Pancreas (tissue), 10 donors: ENCODE measurements around the gene MCRIP1. TPM values are rescaled to one million over a fixed set of nuclear protein-coding genes. Genes with fewer than 3 reads are reported as not detected.

Experiments used
- ATAC-seq, 4 donors: fragments of 200-7000 bp; cut with Tn5 transposase; one replicate each; pipeline versions ENCODE4 v1.8.0 to v1.9.1; 2020; ENCODE audit warnings: mild to moderate bottlenecking in 4 of 4, moderate library complexity in 4 of 4
- DNase-seq, 6 donors: peaks; one replicate each; pipeline ENCODE4 v3.0.0-alpha.2; 2020
- FAIRE-seq: peaks from 2 replicates; lab custom pipeline; 2012; peaks lifted over from hg19 to GRCh38; lab: Jason Lieb, UNC
- H3K27ac ChIP-seq, 4 donors: fragments of 200-600 bp; sonication (generic); 1 replicate in 3 of 4; 2 replicates in 1 of 4; pipeline versions ENCODE4 v1.5.0 to v1.8.0; 2020
- H3K27me3 ChIP-seq, 4 donors: fragments of 200-600 bp; one replicate each; pipeline ENCODE4 v1.8.0; 2021
- H3K36me3 ChIP-seq, 3 donors: fragments of 200-600 bp; sonication (generic) in 1 of 3; one replicate each; pipeline versions ENCODE4 v1.5.0 to v1.8.0; 2020 to 2021
- H3K4me1 ChIP-seq, 3 donors: fragments of 200-600 bp; one replicate each; pipeline ENCODE4 v1.8.0; 2021
- H3K4me3 ChIP-seq, 4 donors: fragments of 200-600 bp; sonication (generic) in 2 of 4; one replicate each; pipeline versions ENCODE4 v1.5.0 to v1.8.0; 2020 to 2021
- H3K9me3 ChIP-seq, 4 donors: fragments of 200-600 bp; one replicate each; pipeline ENCODE4 v1.8.0; 2021
- CTCF ChIP-seq, 4 donors: fragments of 200-600 bp; sonication (generic) in 3 of 4; IDR thresholded peaks; one replicate each; pipeline versions ENCODE4 v1.5.0 to v1.8.0; 2021; ENCODE audit warnings: antibody characterized with exemption in 4 of 4
- WGBS, 2 donors: extraction: QIAGEN DNeasy Blood & Tissue Kit; methylation state at CpG; one replicate each; pipeline ENCODE4 v1.1.7; 2013; 5-methylcytosine and 5-hydroxymethylcytosine counted together
- intact Hi-C, 3 donors: fragments of 100-400 bp; cut with DNase I; formaldehyde crosslinking; loops; one replicate each; pipeline versions ENCODE4 v1.11.1 to v1.14.2; 2022
- polyA plus RNA-seq, 2 donors: library from polyadenylated mRNA; stranded (reverse); fragments of 200-250 nt; gene quantifications; one replicate each; pipeline ENCODE4 v1.2.3, GENCODE V29; 2013
- total RNA-seq, 6 donors: library from RNA; stranded (reverse); fragmentation: NEBNext Ultra II Directional in 4 of 6; extraction: Animal tissue kit (Norgen Biotek cat#: 25700) in 4 of 6; gene quantifications; one replicate each; pipeline versions ENCODE4 v1.2.1 to v1.2.4, GENCODE V29; 2021 to 2023
- donor health status: healthy with polysubstance abuse.
- donor health status: DM: no; HTN: no; CAD: no; lungs with moderate emphysema.
- donor health status: DM: no; HTN: no; CAD: no.
- donor health status: control.
- donor health status: control.
- donor health status: Bipolar disorder and iron deficiency.
- donor health status: DM: yes; HTN: yes; CAD: no.
- donor health status: DM: no; HTN: no; CAD: no.
- donor health status: DM: no; HTN: no; CAD: no.
- donor health status: DM: yes; HTN: yes; CAD: no.

The MCRIP1 gene
- total and polyA plus RNA-seq, 8 donors: 28.9 to 203 (median 55.8) TPM

- peaks cover 0 to 8% (median 2%) of the 10 kb centered on the region in 4 donors for H3K27me3 ChIP-seq
- WGBS, 2 donors: 33 to 39% methylated on average over 19 to 26 of the region's 26 CpGs
- ATAC-seq (no peak), FAIRE-seq (no peak), DNase-seq (peak in 2 of 6 donors; percentile 24 to 52)
- H3K27ac ChIP-seq: no peak overlapping the region
- H3K4me1 ChIP-seq: peaks cover 0 to 11% (median 10%) of the 10 kb centered on the region in 3 donors
- no peak overlapping the region for H3K4me3 ChIP-seq
- intact Hi-C loops: no loop called here
- no peaks in the 10 kb centered on the region for H3K36me3 ChIP-seq
- no peaks in the 10 kb centered on the region for H3K9me3 ChIP-seq
- no peak for TF ChIP-seq CTCF (IDR thresholded peaks at IDR 0.05)
Observed at GRCh38 chr17:81802856-81803643, 30.0 kb downstream of the MCRIP1 start.

GRCh38 chr17:81802048-81802758 lies 30.9 kb downstream of the MCRIP1 start:
- Histone ChIP-seq H3K36me3 (no peaks in the 10 kb centered on the region), H3K4me3 (no peak overlapping the region), H3K27ac (no peak overlapping the region), H3K4me1 (peaks cover 0 to 11% (median 10%) of the 10 kb centered on the region in 3 donors), H3K27me3 (peaks cover 0 to 8% (median 2%) of the 10 kb centered on the region in 4 donors), H3K9me3 (no peaks in the 10 kb centered on the region)
- no peak for ATAC-seq
- 70 to 86% methylated on average over 9 of the region's 9 CpGs for whole genome bisulfite sequencing, 2 donors
- intact Hi-C loops: no loop called here
- no peak for TF ChIP-seq CTCF (IDR thresholded peaks at IDR 0.05)
- FAIRE-seq: no peak
- DNase-seq: no peak

DNA sequence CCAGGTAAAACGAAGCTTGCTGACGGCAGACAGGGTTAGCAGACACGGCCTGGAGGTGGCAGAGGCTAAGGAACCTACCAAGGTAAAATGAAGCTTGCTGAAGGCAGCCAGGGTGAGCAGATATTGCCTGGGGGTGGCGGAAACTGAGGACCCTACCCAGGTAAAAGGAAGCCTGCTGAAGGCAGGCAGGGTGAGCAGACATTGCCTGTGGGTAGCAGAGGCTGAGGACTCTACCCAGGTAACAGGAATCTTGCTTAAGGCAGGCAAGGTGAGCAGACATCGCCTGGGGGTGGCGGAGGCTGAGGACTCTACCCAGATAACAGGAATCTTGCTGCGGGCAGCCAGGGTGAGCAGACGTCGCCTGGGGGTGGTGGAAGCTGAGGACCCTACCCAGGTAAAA lies 31.8 kb downstream of the MCRIP1 start:
- DNase-seq: no peak
- Histone ChIP-seq H3K36me3 (no peaks in the 10 kb centered on the region), H3K27ac (no peak overlapping the region), H3K9me3 (no peaks in the 10 kb centered on the region), H3K27me3 (peaks cover 0 to 8% (median 2%) of the 10 kb centered on the region in 4 donors), H3K4me3 (no peak overlapping the region), H3K4me1 (peaks cover 0 to 11% (median 10%) of the 10 kb centered on the region in 3 donors)
- WGBS, 2 donors: 88 to 90% methylated on average over 9 of the region's 9 CpGs
- intact Hi-C loops: no loop called here
- no peak for ATAC-seq
- no peak for TF ChIP-seq CTCF (IDR thresholded peaks at IDR 0.05)
- FAIRE-seq: no peak

DNA sequence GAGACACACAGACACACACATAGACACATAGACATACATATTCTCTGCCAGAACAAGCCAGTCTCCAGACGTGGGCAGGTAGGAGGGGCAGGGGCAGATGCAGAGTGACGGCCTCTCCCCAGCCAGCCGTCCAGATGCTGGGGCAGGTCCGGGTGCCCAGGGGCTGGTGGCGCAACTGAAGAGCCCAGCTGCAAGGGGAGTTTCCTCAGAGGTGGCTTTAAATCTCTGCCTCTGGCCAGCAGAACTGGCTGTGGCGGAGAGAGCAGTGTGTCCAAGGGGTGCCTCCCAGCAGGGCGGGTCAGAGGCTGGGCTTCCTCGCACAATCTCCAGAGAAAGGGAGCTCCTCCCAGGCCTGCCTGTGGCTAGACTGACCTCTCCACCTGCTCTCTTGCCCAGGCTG lies 38.6 kb downstream of the MCRIP1 start:
- H3K4me3 ChIP-seq: no peak overlapping the region
- DNase-seq: peak in 1 of 6 donors; percentile 48
- H3K36me3 ChIP-seq: no peaks in the 10 kb centered on the region
- TF ChIP-seq CTCF (IDR thresholded peaks at IDR 0.05): no peak
- no peak for FAIRE-seq
- no peak overlapping the region for H3K27ac ChIP-seq
- WGBS, 2 donors: 49 to 53% methylated on average over 8 of the region's 8 CpGs
- H3K27me3 ChIP-seq: no peaks in the 10 kb centered on the region
- no peaks in the 10 kb centered on the region for H3K4me1 ChIP-seq
- no peaks in the 10 kb centered on the region for H3K9me3 ChIP-seq
- intact Hi-C loops: no loop called here
- ATAC-seq: peak in 3 of 4 donors; percentile 42 to 52 (median 44)
